GM19035 (cell line): ENCODE data around the gene SHB.

ENCODE experiments used
- ATAC-seq: cut with Tn5 transposase; IDR thresholded peaks from one replicate; pipeline ENCODE4 v1.9.1; 2021; ENCODE audit not compliant: unreplicated experiment

Gene SHB

GRCh38 chr9:38043931-38044623 lies 24.9 kb downstream of the SHB start:
- ATAC-seq: no peak

- ATAC-seq: no peak
These were observed 26.2 kb downstream of the SHB start for GRCh38 chr9:38042626-38043357.

GRCh38 chr9:38041564-38042243 lies 27.3 kb downstream of the SHB start:
- no peak for ATAC-seq

- ATAC-seq: no peak
These were observed 28.9 kb downstream of the SHB start for GRCh38 chr9:38039907-38040682.

- no peak for ATAC-seq
These were observed 29.7 kb downstream of the SHB start for GRCh38 chr9:38039090-38039906.

GRCh38 chr9:38038307-38039089 lies 30.5 kb downstream of the SHB start:
- no peak for ATAC-seq

GRCh38 chr9:38037981-38038306 lies 31.1 kb downstream of the SHB start:
- ATAC-seq: no peak

GRCh38 chr9:38036359-38037084 lies 32.5 kb downstream of the SHB start:
- ATAC-seq: no peak

GRCh38 chr9:38035873-38036272 lies 33.2 kb downstream of the SHB start:
- ATAC-seq: no peak

GRCh38 chr9:38033941-38034340 lies 35.1 kb downstream of the SHB start:
- no peak for ATAC-seq

- ATAC-seq: no peak
These were observed 36.5 kb downstream of the SHB start for GRCh38 chr9:38032266-38033110.

- no peak for ATAC-seq
These were observed 37.4 kb downstream of the SHB start for GRCh38 chr9:38031594-38031993.

GRCh38 chr9:38030658-38031057 lies 38.4 kb downstream of the SHB start:
- ATAC-seq: no peak

GRCh38 chr9:38029915-38030638 lies 39.0 kb downstream of the SHB start:
- ATAC-seq: no peak

- ATAC-seq: no peak
These were observed 41.3 kb downstream of the SHB start for GRCh38 chr9:38027714-38028113.

GRCh38 chr9:38026840-38027527 lies 42.0 kb downstream of the SHB start:
- no peak for ATAC-seq
